Heart right ventricle (tissue), 16 donors: ENCODE measurements around the gene CAMKMT. TPM values are rescaled to one million over a fixed set of nuclear protein-coding genes. Genes with fewer than 3 reads are reported as not detected.
"Not testable (repeated sequence)": the region's sequence is repeated elsewhere in the genome, so short reads cannot be mapped to it uniquely, and the experiment has no call there.

Experiments used
- ATAC-seq, 8 donors: fragments of 200-7000 bp; cut with Tn5 transposase; one replicate each; pipeline ENCODE4 v1.9.1; 2020; ENCODE audit warnings: mild to moderate bottlenecking in 8 of 8, moderate library complexity in 8 of 8, moderate number of reproducible peaks in 1 of 8
- DNase-seq, 2 donors: peaks; one replicate each; pipeline ENCODE4 v3.0.0-alpha.2; 2020
- H3K27ac ChIP-seq, 10 donors: fragments of 200-600 bp; sonication (generic) in 2 of 10; one replicate each; pipeline versions ENCODE4 v1.5.0 to v1.8.0; 2020 to 2022; ENCODE audit warnings: mild to moderate bottlenecking in 3 of 10
- H3K27me3 ChIP-seq, 7 donors: fragments of 200-600 bp; one replicate each; pipeline ENCODE4 v1.8.0; 2021 to 2022; ENCODE audit warnings: mild to moderate bottlenecking in 2 of 7
- H3K36me3 ChIP-seq, 9 donors: fragments of 200-600 bp; sonication (generic) in 1 of 9; one replicate each; pipeline versions ENCODE4 v1.5.0 to v1.8.0; 2020 to 2022; ENCODE audit warnings: mild to moderate bottlenecking in 2 of 9
- H3K4me1 ChIP-seq, 9 donors: fragments of 200-600 bp; sonication (generic) in 1 of 9; one replicate each; pipeline versions ENCODE4 v1.5.0 to v1.8.0; 2020 to 2022; ENCODE audit warnings: mild to moderate bottlenecking in 4 of 9
- H3K4me3 ChIP-seq, 10 donors: fragments of 200-600 bp; sonication (generic) in 2 of 10; one replicate each; pipeline versions ENCODE4 v1.5.0 to v1.8.0; 2020 to 2022; ENCODE audit warnings: mild to moderate bottlenecking in 7 of 10, moderate library complexity in 2 of 10
- H3K9me3 ChIP-seq, 11 donors: fragments of 200-600 bp in 10 of 11; sonication (generic) in 2 of 11; one replicate each; pipeline versions ENCODE4 v1.5.0 to v1.8.0; 2013 to 2022; ENCODE audit warnings: mild to moderate bottlenecking in 2 of 11, control low read depth in 1 of 11, moderate library complexity in 1 of 11
- CTCF ChIP-seq, 9 donors: fragments of 200-600 bp; sonication (generic) in 2 of 9; IDR thresholded peaks; one replicate each; pipeline versions ENCODE4 v1.5.0 to v1.8.0; 2021 to 2022; ENCODE audit warnings: antibody characterized with exemption in 9 of 9, mild to moderate bottlenecking in 5 of 9, moderate library complexity in 1 of 9
- WGBS, 2 donors: extraction: QIAGEN DNeasy Blood & Tissue Kit; methylation state at CpG; one replicate each; pipeline ENCODE4 v1.1.7; 2013; ENCODE audit warnings: inconsistent platforms in 1 of 2; 5-methylcytosine and 5-hydroxymethylcytosine counted together
- intact Hi-C, 10 donors: fragments of 100-400 bp; cut with DNase I; formaldehyde crosslinking; loops; one replicate each; pipeline versions ENCODE4 v1.11.1 to v1.14.2; 2022
- polyA plus RNA-seq, 2 donors: library from polyadenylated mRNA; stranded (reverse); fragments of 200-250 nt; gene quantifications; one replicate each; pipeline ENCODE4 v1.2.3, GENCODE V29; 2013
- total RNA-seq, 10 donors: library from RNA; stranded (reverse); fragmentation: NEBNext Ultra II Directional in 3 of 10; extraction: Animal tissue kit (Norgen Biotek cat#: 25700) in 3 of 10; gene quantifications; one replicate each; pipeline versions ENCODE4 v1.2.1 to v1.2.4, GENCODE V29; 2021 to 2023
- donor health status: Arrhythmogenic right ventricular cardiomyopathy.
- donor health status: ischemic (EF 13 %, LVEDD 7.1; RV severe dilation, severe dysfunction).
- donor health status: healthy with polysubstance abuse.
- donor health status: DM: no; HTN: yes; CAD: no.
- donor health status: DM: no; HTN: no; CAD: no.
- donor health status: ischemic (EF 25% LVEDD 6.9; RV normal size, moderate dysfunction).
- donor health status: ischemic (EF 25% LVEDD 5.7; RV mildly dilated, moderate dysfunction).
- donor health status: healthy.
- donor health status: DM: yes; HTN: yes; CAD: no.
- donor health status: Ischemic cardiomyopathy.
- donor health status: ischemic (EF 35%, LVEDD 5.7; RV mildly dilated, moderate dysfunction).
- donor health status: nonischemic (EF 11% LVEDD 7.7; RV severe dilation, severe dysfunction).
- donor health status: DM: yes; HTN: yes; CAD: no.
- donor health status: PGD.
- donor health status: ischemic (EF 29% LVEDD 5.4; RV normal size, mild dysfunction).
- donor health status: nonischemic (EF 23%, LVEDD 6.1; RV moderate dilation, normal function).

CAMKMT gene
- total and polyA plus RNA-seq, 12 donors, result 4.1 to 6.4 (median 4.8) TPM

GRCh38 chr2:44494006-44494405 lies 132.3 kb downstream of the CAMKMT start:
- Histone ChIP-seq H3K27me3 (no peaks in the 10 kb centered on the region), H3K9me3 (no peaks in the 10 kb centered on the region), H3K4me3 (no peak overlapping the region), H3K36me3 (no peaks in the 10 kb centered on the region), H3K27ac (no peak overlapping the region), H3K4me1 (no peaks in the 10 kb centered on the region)
- TF ChIP-seq CTCF (IDR thresholded peaks at IDR 0.05), result no peak
- ATAC-seq (no peak), DNase-seq (no peak)
- intact Hi-C loops, result no loop called here
- WGBS, 2 donors, result 92 to 93% methylated on average over 2 of the region's 2 CpGs

- DNase-seq, result no peak
- Histone ChIP-seq H3K27me3 (no peaks in the 10 kb centered on the region), H3K27ac (no peak overlapping the region), H3K9me3 (no peaks in the 10 kb centered on the region), H3K36me3 (no peaks in the 10 kb centered on the region), H3K4me3 (no peak overlapping the region), H3K4me1 (no peaks in the 10 kb centered on the region)
- no peak for ATAC-seq
- WGBS, 2 donors, result 97 to 98% methylated on average over 3 of the region's 3 CpGs
- intact Hi-C loops, result no loop called here
- no peak for TF ChIP-seq CTCF (IDR thresholded peaks at IDR 0.05)
These were observed 133.3 kb downstream of the CAMKMT start for GRCh38 chr2:44495035-44495434.

- intact Hi-C loops, result no loop called here
- no peak overlapping the region for H3K27ac ChIP-seq
- TF ChIP-seq CTCF (IDR thresholded peaks at IDR 0.05), result no peak
- no peak for DNase-seq
- WGBS, 2 donors, result 84 to 90% methylated on average over 1 of the region's 1 CpG
- H3K9me3 ChIP-seq, result no peaks in the 10 kb centered on the region
- H3K27me3 ChIP-seq, result no peaks in the 10 kb centered on the region
- no peak for ATAC-seq
- H3K4me1 ChIP-seq, result no peaks in the 10 kb centered on the region
- H3K4me3 ChIP-seq, result no peak overlapping the region
- no peaks in the 10 kb centered on the region for H3K36me3 ChIP-seq
These were observed 133.8 kb downstream of the CAMKMT start for GRCh38 chr2:44495544-44495943.

- no peaks in the 10 kb centered on the region for H3K9me3 ChIP-seq
- no peak for TF ChIP-seq CTCF (IDR thresholded peaks at IDR 0.05)
- no peak overlapping the region for H3K27ac ChIP-seq
- intact Hi-C loops, result no loop called here
- no peak for DNase-seq
- WGBS, 2 donors, result 93 to 96% methylated on average over 3 of the region's 3 CpGs
- H3K36me3 ChIP-seq, result no peaks in the 10 kb centered on the region
- H3K4me1 ChIP-seq, result no peaks in the 10 kb centered on the region
- H3K27me3 ChIP-seq, result no peaks in the 10 kb centered on the region
- H3K4me3 ChIP-seq, result no peak overlapping the region
- no peak for ATAC-seq
These were observed 134.4 kb downstream of the CAMKMT start for GRCh38 chr2:44496130-44496529.

GRCh38 chr2:44498551-44498950 lies 136.8 kb downstream of the CAMKMT start:
- intact Hi-C loops, result no loop called here
- Histone ChIP-seq H3K27ac (no peak overlapping the region), H3K9me3 (no peaks in the 10 kb centered on the region), H3K36me3 (no peaks in the 10 kb centered on the region), H3K4me3 (no peak overlapping the region), H3K4me1 (no peaks in the 10 kb centered on the region), H3K27me3 (no peaks in the 10 kb centered on the region)
- ATAC-seq (no peak), DNase-seq (no peak)
- 75 to 76% methylated on average over 2 of the region's 2 CpGs for WGBS, 2 donors
- TF ChIP-seq CTCF (IDR thresholded peaks at IDR 0.05), result no peak

GRCh38 chr2:44505664-44506063 lies 143.9 kb downstream of the CAMKMT start:
- H3K27me3 ChIP-seq, H3K4me1 ChIP-seq, ATAC-seq, H3K36me3 ChIP-seq, intact Hi-C loops, H3K4me3 ChIP-seq, DNase-seq, H3K27ac ChIP-seq, H3K9me3 ChIP-seq: not testable (repeated sequence)
- WGBS, 2 donors, result 96 to 99% methylated on average over 7 of the region's 7 CpGs
